ENCODE measurements around the gene TRAK2. TPM values are rescaled to one million over a fixed set of nuclear protein-coding genes. Genes with fewer than 3 reads are reported as not detected.
"Not testable (repeated sequence)": the region's sequence is repeated elsewhere in the genome, so short reads cannot be mapped to it uniquely, and the experiment has no call there.

TRAK2 gene
- total and polyA plus RNA-seq, 4 donors = 23.9 to 57.9 (median 32.9) TPM

- no peak overlapping the region for H3K27ac ChIP-seq (ENCODE audit: low read depth, low read length)
- H3K4me1 ChIP-seq (ENCODE audit: control insufficient read depth, insufficient read depth, low read length) = no peaks in the 10 kb centered on the region
- no peaks in the 10 kb centered on the region for H3K9me3 ChIP-seq (ENCODE audit: control insufficient read depth, insufficient read depth, low read length)
- peaks cover 8% of the 10 kb centered on the region for H3K36me3 ChIP-seq (ENCODE audit: control insufficient read depth, insufficient read depth, low read length)
- WGBS (ENCODE audit: insufficient coverage) = 88% methylated on average over 2 of the region's 5 CpGs
- H3K27me3 ChIP-seq (ENCODE audit: control insufficient read depth, insufficient read depth, low read length) = no peaks in the 10 kb centered on the region
- no peak for DNase-seq (ENCODE audit: low read depth in 4 of 6, low spot score in 6 of 6)
- no peak overlapping the region for H3K4me3 ChIP-seq (ENCODE audit: low read depth, low read length)
These were observed 72.5 kb downstream of the TRAK2 start for GRCh38 chr2:201378496-201379397.

DNA sequence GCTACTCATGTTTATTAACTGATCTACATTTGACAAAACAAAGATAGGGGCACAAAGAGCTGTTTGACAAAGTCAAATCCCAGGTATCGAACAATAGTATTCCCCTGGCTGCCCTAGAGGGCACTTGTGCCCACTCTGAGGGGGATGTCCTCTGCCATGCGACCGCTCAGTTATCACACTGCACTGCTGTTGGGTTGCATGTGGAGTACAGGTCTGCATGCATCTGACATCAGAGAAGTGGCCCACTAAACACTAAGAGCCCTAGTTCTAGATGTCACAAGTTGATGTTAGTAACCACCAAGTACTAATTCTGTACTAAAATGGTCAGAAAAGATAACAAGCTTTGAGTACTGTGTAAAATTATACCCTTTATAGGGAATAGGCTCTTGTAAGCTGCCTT, 74.0 kb downstream of the TRAK2 start:
- Histone ChIP-seq H3K27ac (ENCODE audit: low read depth, low read length) (no peak overlapping the region), H3K4me3 (ENCODE audit: low read depth, low read length) (no peak overlapping the region), H3K4me1 (ENCODE audit: control insufficient read depth, insufficient read depth, low read length) (no peaks in the 10 kb centered on the region), H3K27me3 (ENCODE audit: control insufficient read depth, insufficient read depth, low read length) (no peaks in the 10 kb centered on the region), H3K9me3 (ENCODE audit: control insufficient read depth, insufficient read depth, low read length) (no peaks in the 10 kb centered on the region), H3K36me3 (ENCODE audit: control insufficient read depth, insufficient read depth, low read length) (peaks cover 8% of the 10 kb centered on the region)
- DNase-seq (ENCODE audit: low read depth in 4 of 6, low spot score in 6 of 6) = no peak
- WGBS (ENCODE audit: insufficient coverage) = 100% methylated on average over 2 of the region's 3 CpGs

DNA sequence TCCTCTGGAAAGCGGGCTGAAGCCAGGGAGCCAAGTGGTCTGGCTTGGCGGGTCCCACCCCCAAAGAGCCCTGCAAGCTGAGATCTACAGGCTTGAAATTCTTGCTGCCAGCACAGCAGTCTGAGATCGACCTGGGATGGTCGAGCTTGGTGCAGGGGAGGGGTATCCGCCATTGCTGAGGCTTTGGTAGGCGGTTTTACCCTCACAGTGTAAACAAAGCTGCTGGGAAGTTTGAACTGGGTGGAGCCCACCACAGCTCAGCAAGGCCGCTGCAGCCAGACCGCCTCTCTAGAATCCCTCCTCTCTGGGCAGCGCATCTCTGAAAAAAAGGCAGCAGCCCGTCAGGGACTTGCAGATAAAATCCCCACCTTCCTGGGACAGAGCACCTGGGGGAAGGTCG, 81.5 kb downstream of the TRAK2 start:
- H3K4me1 ChIP-seq (ENCODE audit: control insufficient read depth, insufficient read depth, low read length) = no peaks in the 10 kb centered on the region
- no peak overlapping the region for H3K4me3 ChIP-seq (ENCODE audit: low read depth, low read length)
- peaks cover 8% of the 10 kb centered on the region for H3K36me3 ChIP-seq (ENCODE audit: control insufficient read depth, insufficient read depth, low read length)
- DNase-seq (ENCODE audit: low read depth in 4 of 6, low spot score in 6 of 6) = no peak
- H3K27me3 ChIP-seq (ENCODE audit: control insufficient read depth, insufficient read depth, low read length) = no peaks in the 10 kb centered on the region
- no peak overlapping the region for H3K27ac ChIP-seq (ENCODE audit: low read depth, low read length)
- H3K9me3 ChIP-seq (ENCODE audit: control insufficient read depth, insufficient read depth, low read length) = peaks cover 8% of the 10 kb centered on the region
- WGBS (ENCODE audit: insufficient coverage) = 77% methylated on average over 11 of the region's 11 CpGs

DNA sequence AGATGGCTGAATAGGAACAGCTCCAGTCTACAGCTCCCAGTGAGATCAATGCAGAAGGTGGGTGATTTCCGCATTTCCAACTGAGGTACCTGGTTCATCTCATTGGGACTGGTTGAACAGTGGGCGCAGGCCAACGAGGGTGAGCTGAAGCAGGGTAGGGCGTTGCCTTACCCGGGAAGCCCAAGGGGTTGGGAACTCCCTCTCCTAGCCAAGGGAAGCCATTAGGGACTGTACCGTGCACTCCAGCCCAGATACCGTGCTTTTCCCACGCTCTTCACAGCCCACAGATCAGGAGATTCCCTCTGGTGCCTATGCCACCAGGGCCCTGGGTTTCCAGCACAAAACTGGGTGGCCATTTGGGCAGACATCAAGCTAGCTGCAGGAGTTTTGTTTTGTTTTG, 81.9 kb downstream of the TRAK2 start:
- WGBS (ENCODE audit: insufficient coverage) = 98% methylated on average over 8 of the region's 8 CpGs
- H3K27me3 ChIP-seq (ENCODE audit: control insufficient read depth, insufficient read depth, low read length); H3K4me1 ChIP-seq (ENCODE audit: control insufficient read depth, insufficient read depth, low read length); H3K4me3 ChIP-seq (ENCODE audit: low read depth, low read length); H3K9me3 ChIP-seq (ENCODE audit: control insufficient read depth, insufficient read depth, low read length); H3K27ac ChIP-seq (ENCODE audit: low read depth, low read length); DNase-seq (ENCODE audit: low read depth in 4 of 6, low spot score in 6 of 6); H3K36me3 ChIP-seq (ENCODE audit: control insufficient read depth, insufficient read depth, low read length): not testable (repeated sequence)

GRCh38 chr2:201366146-201366545, 85.1 kb downstream of the TRAK2 start:
- Histone ChIP-seq H3K9me3 (ENCODE audit: control insufficient read depth, insufficient read depth, low read length) (peaks cover 8% of the 10 kb centered on the region), H3K27me3 (ENCODE audit: control insufficient read depth, insufficient read depth, low read length) (no peaks in the 10 kb centered on the region), H3K4me1 (ENCODE audit: control insufficient read depth, insufficient read depth, low read length) (no peaks in the 10 kb centered on the region), H3K27ac (ENCODE audit: low read depth, low read length) (no peak overlapping the region), H3K4me3 (ENCODE audit: low read depth, low read length) (no peak overlapping the region), H3K36me3 (ENCODE audit: control insufficient read depth, insufficient read depth, low read length) (peaks cover 21% of the 10 kb centered on the region)
- DNase-seq (ENCODE audit: low read depth in 4 of 6, low spot score in 6 of 6) = no peak

DNA sequence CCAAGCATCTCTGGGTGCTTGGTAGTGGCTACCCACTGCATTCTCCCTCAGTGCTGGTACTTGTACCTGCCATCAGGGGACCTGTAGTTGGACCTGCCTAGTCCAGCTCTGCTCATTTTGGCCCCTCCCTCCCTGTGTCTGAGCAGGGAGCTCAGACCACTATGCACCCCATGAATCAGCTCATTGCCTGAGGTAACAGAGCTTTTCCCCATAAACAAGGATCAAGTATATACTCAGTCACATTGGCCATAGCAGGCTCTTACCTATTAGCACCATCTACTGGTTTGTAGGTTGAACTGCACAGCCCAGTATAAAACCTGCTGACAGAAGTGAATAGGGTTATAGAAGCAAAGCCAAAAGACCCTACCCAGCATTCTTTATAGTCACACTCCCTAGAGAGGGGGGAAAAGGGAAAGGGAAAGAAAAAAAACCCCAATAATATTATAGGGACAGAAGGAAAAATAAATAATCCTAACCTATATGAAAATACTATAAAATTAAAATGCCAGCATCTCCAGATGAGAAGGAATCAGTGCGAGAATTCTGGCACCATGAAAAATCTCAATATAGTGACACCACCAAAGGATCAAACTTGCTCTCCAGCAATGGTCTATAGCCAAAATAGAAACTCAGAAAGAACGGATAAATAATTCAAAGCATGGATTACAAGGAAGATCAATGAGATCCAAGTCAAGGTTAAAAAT, 87.2 kb downstream of the TRAK2 start:
- DNase-seq (ENCODE audit: low read depth in 4 of 6, low spot score in 6 of 6) = peak in 2 of 6 donors; percentile 10 to 15
- peaks cover 8% of the 10 kb centered on the region for H3K9me3 ChIP-seq (ENCODE audit: control insufficient read depth, insufficient read depth, low read length)

GRCh38 chr2:201362396-201362795, 88.9 kb downstream of the TRAK2 start:
- no peaks in the 10 kb centered on the region for H3K27me3 ChIP-seq (ENCODE audit: control insufficient read depth, insufficient read depth, low read length)
- WGBS (ENCODE audit: insufficient coverage) = 100% methylated on average over 1 of the region's 2 CpGs
- no peaks in the 10 kb centered on the region for H3K4me1 ChIP-seq (ENCODE audit: control insufficient read depth, insufficient read depth, low read length)
- no peak overlapping the region for H3K4me3 ChIP-seq (ENCODE audit: low read depth, low read length)
- peaks cover 16% of the 10 kb centered on the region for H3K36me3 ChIP-seq (ENCODE audit: control insufficient read depth, insufficient read depth, low read length)
- no peak for DNase-seq (ENCODE audit: low read depth in 4 of 6, low spot score in 6 of 6)
- no peak overlapping the region for H3K27ac ChIP-seq (ENCODE audit: low read depth, low read length)
- H3K9me3 ChIP-seq (ENCODE audit: control insufficient read depth, insufficient read depth, low read length) = peaks cover 4% of the 10 kb centered on the region

More for the DNA sequence above, 87.2 kb downstream of the TRAK2 start:
- peaks cover 16% of the 10 kb centered on the region for H3K36me3 ChIP-seq (ENCODE audit: control insufficient read depth, insufficient read depth, low read length)
- no peaks in the 10 kb centered on the region for H3K27me3 ChIP-seq (ENCODE audit: control insufficient read depth, insufficient read depth, low read length)
- no peak overlapping the region for H3K27ac ChIP-seq (ENCODE audit: low read depth, low read length)
- H3K4me3 ChIP-seq (ENCODE audit: low read depth, low read length) = no peak overlapping the region
- no CpG with 5 or more reads among the region's 2 CpGs for WGBS (ENCODE audit: insufficient coverage)
- no peaks in the 10 kb centered on the region for H3K4me1 ChIP-seq (ENCODE audit: control insufficient read depth, insufficient read depth, low read length)

GRCh38 chr2:201361078-201361733, 90.1 kb downstream of the TRAK2 start:
- DNase-seq (ENCODE audit: low read depth in 4 of 6, low spot score in 6 of 6) = no peak

GRCh38 chr2:201360256-201360655, 91.0 kb downstream of the TRAK2 start:
- DNase-seq (ENCODE audit: low read depth in 4 of 6, low spot score in 6 of 6) = no peak
- 83% methylated on average over 2 of the region's 4 CpGs for WGBS (ENCODE audit: insufficient coverage)
- no peak overlapping the region for H3K4me3 ChIP-seq (ENCODE audit: low read depth, low read length)
- H3K9me3 ChIP-seq (ENCODE audit: control insufficient read depth, insufficient read depth, low read length) = no peaks in the 10 kb centered on the region
- no peaks in the 10 kb centered on the region for H3K27me3 ChIP-seq (ENCODE audit: control insufficient read depth, insufficient read depth, low read length)
- H3K27ac ChIP-seq (ENCODE audit: low read depth, low read length) = no peak overlapping the region
- peaks cover 16% of the 10 kb centered on the region for H3K36me3 ChIP-seq (ENCODE audit: control insufficient read depth, insufficient read depth, low read length)
- H3K4me1 ChIP-seq (ENCODE audit: control insufficient read depth, insufficient read depth, low read length) = no peaks in the 10 kb centered on the region

More at GRCh38 chr2:201361078-201361733, 90.1 kb downstream of the TRAK2 start:
- no peak overlapping the region for H3K27ac ChIP-seq (ENCODE audit: low read depth, low read length)
- H3K27me3 ChIP-seq (ENCODE audit: control insufficient read depth, insufficient read depth, low read length) = no peaks in the 10 kb centered on the region
- no peak overlapping the region for H3K4me3 ChIP-seq (ENCODE audit: low read depth, low read length)
- H3K36me3 ChIP-seq (ENCODE audit: control insufficient read depth, insufficient read depth, low read length) = peaks cover 16% of the 10 kb centered on the region
- no peaks in the 10 kb centered on the region for H3K4me1 ChIP-seq (ENCODE audit: control insufficient read depth, insufficient read depth, low read length)
- WGBS (ENCODE audit: insufficient coverage) = no CpG with 5 or more reads among the region's 2 CpGs
- no peaks in the 10 kb centered on the region for H3K9me3 ChIP-seq (ENCODE audit: control insufficient read depth, insufficient read depth, low read length)
